Neural progenitor cell (in vitro differentiated cells): ENCODE data around the gene UROC1. TPM values are rescaled to one million over a fixed set of nuclear protein-coding genes. Genes with fewer than 3 reads are reported as not detected.

Experiments used
- DNase-seq: peaks from one replicate; pipeline ENCODE4 v3.0.0-alpha.2; 2016; ENCODE audit warnings: low spot score
- H2AFZ ChIP-seq: fragments of 200-600 bp; sonication (generic); replicated peaks from 2 replicates; pipeline ENCODE4 v1.6.1; 2016; ENCODE audit warnings: antibody characterized with exemption
- H3F3A ChIP-seq: fragments of 200-600 bp; sonication (generic); 2 replicates; pipeline ENCODE4 v1.6.1; 2016; ENCODE audit warnings: antibody characterized with exemption, low read depth
- H3K27ac ChIP-seq: fragments of 200-600 bp; sonication (generic); 2 replicates; pipeline ENCODE4 v1.5.1; 2016; ENCODE audit warnings: mild to moderate bottlenecking
- H3K27me3 ChIP-seq: fragments of 200-600 bp; sonication (generic); 2 replicates; pipeline ENCODE4 v1.6.1; 2016; ENCODE audit warnings: mild to moderate bottlenecking, moderate library complexity
- H3K36me3 ChIP-seq: fragments of 200-600 bp; sonication (generic); 2 replicates; pipeline ENCODE4 v1.5.1; 2016
- H3K4me1 ChIP-seq: fragments of 200-600 bp; sonication (generic); 2 replicates; pipeline ENCODE4 v1.6.1; 2016; ENCODE audit warnings: mixed run types
- H3K4me2 ChIP-seq: fragments of 200-600 bp; sonication (generic); 2 replicates; pipeline ENCODE4 v1.6.1; 2016
- H3K4me3 ChIP-seq: fragments of 200-600 bp; sonication (generic); 2 replicates; pipeline ENCODE4 v1.5.1; 2016
- H3K79me2 ChIP-seq: fragments of 200-600 bp; sonication (generic); 2 replicates; pipeline ENCODE4 v1.6.1; 2016; ENCODE audit warnings: low read depth
- H3K9ac ChIP-seq: fragments of 200-600 bp; sonication (generic); 2 replicates; pipeline ENCODE4 v1.6.1; 2016
- H3K9me3 ChIP-seq: fragments of 200-600 bp; sonication (generic); 2 replicates; pipeline ENCODE4 v1.5.1; 2016; ENCODE audit warnings: low read depth
- H4K20me1 ChIP-seq: fragments of 200-600 bp; sonication (generic); 2 replicates; pipeline ENCODE4 v1.6.1; 2016; ENCODE audit warnings: low read depth
- H3K27ac Mint-ChIP-seq: 3 replicates; pipeline ENCODE4 v1.8.0; 2021; ENCODE audit warnings: mixed read lengths
- H3K27me3 Mint-ChIP-seq: 2 replicates; pipeline ENCODE4 v1.8.0; 2022; ENCODE audit warnings: low read depth, mild to moderate bottlenecking, inconsistent platforms, moderate library complexity, mixed read lengths; ENCODE audit not compliant: insufficient read depth
- H3K36me3 Mint-ChIP-seq: 3 replicates; pipeline ENCODE4 v1.8.0; 2021; ENCODE audit warnings: mixed read lengths
- H3K4me1 Mint-ChIP-seq: 3 replicates; pipeline ENCODE4 v1.8.0; 2021; ENCODE audit warnings: mixed read lengths
- H3K4me3 Mint-ChIP-seq: 3 replicates; pipeline ENCODE4 v1.8.0; 2021; ENCODE audit warnings: mild to moderate bottlenecking, moderate library complexity, mixed read lengths
- H3K9me3 Mint-ChIP-seq: 3 replicates; pipeline ENCODE4 v1.8.0; 2020; ENCODE audit warnings: mixed read lengths
- EZH2 ChIP-seq: fragments of 200-600 bp; sonication (generic); IDR thresholded peaks from 2 replicates; pipeline ENCODE4 v1.6.1; 2017; ENCODE audit warnings: antibody characterized with exemption, mild to moderate bottlenecking, moderate library complexity
- EZH2phosphoT487 ChIP-seq: fragments of 200-600 bp; sonication (generic); IDR thresholded peaks from 2 replicates; pipeline ENCODE4 v1.6.1; 2017; ENCODE audit warnings: antibody characterized with exemption
- total RNA-seq: library from RNA; depleted of rRNA; stranded (reverse); fragments of >200 nt; gene quantifications from 2 replicates; pipeline ENCODE4 v1.2.3, GENCODE V29; 2015; ENCODE audit warnings: low replicate concordance
- TF ChIP-seq, protein P1 (sequence below): fragments of 200-600 bp; sonication (generic); IDR thresholded peaks from 2 replicates; pipeline ENCODE4 v1.5.1; 2017; ENCODE audit warnings: antibody characterized with exemption, mild to moderate bottlenecking

The UROC1 gene
- total RNA-seq, 1 donor from 2014 or later, result not detected

DNA sequence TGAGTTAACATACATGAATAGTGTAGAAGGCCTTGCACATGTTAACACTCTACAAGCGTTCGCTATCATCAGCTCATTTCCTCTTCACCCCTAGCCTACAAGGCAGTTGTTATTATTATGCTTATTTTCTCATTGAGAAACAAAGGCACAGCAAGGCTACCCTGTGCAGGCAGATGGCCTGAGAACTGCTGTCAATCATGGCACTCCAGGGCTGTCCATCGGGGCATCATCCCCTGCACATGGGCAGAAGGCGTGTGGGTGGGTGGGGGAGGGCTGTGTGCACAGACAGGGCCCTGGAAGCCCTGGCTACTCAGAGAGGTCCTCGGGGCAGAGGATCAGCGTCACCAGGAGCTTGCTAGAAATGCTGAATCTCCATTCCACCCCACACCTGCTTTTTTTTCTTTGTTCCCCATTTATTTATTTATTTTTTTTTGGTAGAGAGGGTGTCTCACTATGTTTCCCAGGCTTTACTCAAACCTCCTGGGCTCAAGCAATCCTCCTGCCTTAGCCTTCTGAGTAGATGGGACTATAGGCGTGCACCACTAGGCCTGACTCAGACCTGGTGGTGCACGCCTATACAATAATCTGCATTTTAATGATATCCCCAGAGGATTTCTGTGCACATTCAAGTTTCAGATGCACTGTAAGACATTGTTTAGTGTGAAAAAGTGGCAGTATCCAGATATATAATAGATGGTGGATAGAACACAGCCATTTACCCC is 32.2 kb downstream of the UROC1 start:
- Mint-ChIP-seq H3K4me3 (no peak overlapping the region), H3K36me3 (no peaks in the 10 kb centered on the region), H3K9me3 (no peaks in the 10 kb centered on the region), H3K27ac (peak overlapping the region; percentile 58), H3K4me1 (peaks cover 37% of the 10 kb centered on the region), H3K27me3 (peaks cover 13% of the 10 kb centered on the region)
- no peak overlapping the region for H3K27ac ChIP-seq
- no peaks in the 10 kb centered on the region for H3K27me3 ChIP-seq
- H3K9ac ChIP-seq, result no peak overlapping the region
- H3K79me2 ChIP-seq, result no peaks in the 10 kb centered on the region
- no peak for DNase-seq
- no peaks in the 10 kb centered on the region for H3F3A ChIP-seq
- H3K9me3 ChIP-seq, result no peaks in the 10 kb centered on the region
- TF ChIP-seq EZH2phosphoT487 (no peak), EZH2 (no peak)
- TF ChIP-seq, protein P1, sequence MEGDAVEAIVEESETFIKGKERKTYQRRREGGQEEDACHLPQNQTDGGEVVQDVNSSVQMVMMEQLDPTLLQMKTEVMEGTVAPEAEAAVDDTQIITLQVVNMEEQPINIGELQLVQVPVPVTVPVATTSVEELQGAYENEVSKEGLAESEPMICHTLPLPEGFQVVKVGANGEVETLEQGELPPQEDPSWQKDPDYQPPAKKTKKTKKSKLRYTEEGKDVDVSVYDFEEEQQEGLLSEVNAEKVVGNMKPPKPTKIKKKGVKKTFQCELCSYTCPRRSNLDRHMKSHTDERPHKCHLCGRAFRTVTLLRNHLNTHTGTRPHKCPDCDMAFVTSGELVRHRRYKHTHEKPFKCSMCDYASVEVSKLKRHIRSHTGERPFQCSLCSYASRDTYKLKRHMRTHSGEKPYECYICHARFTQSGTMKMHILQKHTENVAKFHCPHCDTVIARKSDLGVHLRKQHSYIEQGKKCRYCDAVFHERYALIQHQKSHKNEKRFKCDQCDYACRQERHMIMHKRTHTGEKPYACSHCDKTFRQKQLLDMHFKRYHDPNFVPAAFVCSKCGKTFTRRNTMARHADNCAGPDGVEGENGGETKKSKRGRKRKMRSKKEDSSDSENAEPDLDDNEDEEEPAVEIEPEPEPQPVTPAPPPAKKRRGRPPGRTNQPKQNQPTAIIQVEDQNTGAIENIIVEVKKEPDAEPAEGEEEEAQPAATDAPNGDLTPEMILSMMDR, result no peak
- no peak overlapping the region for H3K4me3 ChIP-seq
- H3K4me2 ChIP-seq, result no peak overlapping the region
- no peak overlapping the region for H2AFZ ChIP-seq
- no peaks in the 10 kb centered on the region for H3K36me3 ChIP-seq
- H4K20me1 ChIP-seq, result no peaks in the 10 kb centered on the region
- no peaks in the 10 kb centered on the region for H3K4me1 ChIP-seq

DNA sequence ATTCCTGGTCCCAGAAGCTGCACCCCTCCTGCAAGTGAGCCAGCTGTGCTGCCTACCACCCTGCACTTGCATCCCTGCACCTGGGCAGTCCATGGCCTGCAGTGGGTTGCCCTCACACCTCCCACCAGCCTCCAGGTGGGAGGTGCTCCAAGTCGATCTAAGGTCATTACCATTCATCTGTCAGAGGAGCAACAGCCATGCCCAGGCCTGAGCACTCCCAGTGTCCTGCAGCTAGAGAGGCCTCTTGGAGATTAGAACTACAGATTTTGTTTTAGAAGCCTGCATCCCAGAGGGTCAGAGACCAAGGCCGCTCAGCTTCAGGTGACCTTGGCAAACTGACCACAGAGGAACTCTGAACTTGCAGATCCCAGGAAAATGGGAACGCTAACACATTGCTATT is 32.9 kb downstream of the UROC1 start:
- no peaks in the 10 kb centered on the region for H3K9me3 ChIP-seq
- Mint-ChIP-seq H3K27ac (peak overlapping the region; percentile 57), H3K9me3 (no peaks in the 10 kb centered on the region), H3K36me3 (no peaks in the 10 kb centered on the region), H3K4me1 (peaks cover 31% of the 10 kb centered on the region), H3K4me3 (peak overlapping the region; percentile 54), H3K27me3 (peaks cover 12% of the 10 kb centered on the region)
- H3K27ac ChIP-seq, result no peak overlapping the region
- H3K4me3 ChIP-seq, result no peak overlapping the region
- no peak overlapping the region for H3K9ac ChIP-seq
- H3K79me2 ChIP-seq, result no peaks in the 10 kb centered on the region
- no peak for DNase-seq
- H3F3A ChIP-seq, result no peaks in the 10 kb centered on the region
- no peaks in the 10 kb centered on the region for H3K27me3 ChIP-seq
- no peak overlapping the region for H3K4me2 ChIP-seq
- no peaks in the 10 kb centered on the region for H4K20me1 ChIP-seq
- H2AFZ ChIP-seq, result no peak overlapping the region
- no peak for TF ChIP-seq EZH2
- no peak for TF ChIP-seq EZH2phosphoT487
- TF ChIP-seq, protein P1, result no peak
- no peaks in the 10 kb centered on the region for H3K36me3 ChIP-seq
- H3K4me1 ChIP-seq, result no peaks in the 10 kb centered on the region

DNA sequence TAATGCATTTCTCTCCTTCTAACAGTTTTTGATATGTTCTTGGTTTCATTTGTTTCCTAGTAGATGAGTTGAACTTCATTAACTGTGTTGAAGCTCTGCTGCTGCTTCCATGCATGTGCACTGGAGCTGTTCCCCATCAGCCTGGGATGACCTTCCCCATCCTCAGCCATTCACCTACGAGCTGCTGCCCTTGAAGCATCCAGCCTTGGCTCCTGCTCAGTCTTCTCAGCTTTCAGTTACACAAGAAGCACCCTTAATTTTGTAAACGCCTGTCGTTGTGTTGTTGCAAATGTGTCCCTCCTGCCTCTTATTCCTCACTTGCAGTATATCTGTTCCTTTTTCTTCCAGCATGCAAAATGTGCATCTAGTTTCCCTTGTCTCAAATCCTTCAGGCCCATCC is 33.4 kb downstream of the UROC1 start:
- H3K27me3 ChIP-seq, result no peaks in the 10 kb centered on the region
- TF ChIP-seq, protein P1, result no peak
- TF ChIP-seq EZH2phosphoT487 (no peak), EZH2 (no peak)
- H3K9ac ChIP-seq, result no peak overlapping the region
- no peak overlapping the region for H3K4me3 ChIP-seq
- no peaks in the 10 kb centered on the region for H3K36me3 Mint-ChIP-seq
- H3K4me1 ChIP-seq, result no peaks in the 10 kb centered on the region
- no peak overlapping the region for H3K27ac Mint-ChIP-seq
- peaks cover 31% of the 10 kb centered on the region for H3K4me1 Mint-ChIP-seq
- H3K4me2 ChIP-seq, result no peak overlapping the region
- no peaks in the 10 kb centered on the region for H3F3A ChIP-seq
- DNase-seq, result no peak
- H3K79me2 ChIP-seq, result no peaks in the 10 kb centered on the region
- H3K4me3 Mint-ChIP-seq, result no peak overlapping the region
- no peaks in the 10 kb centered on the region for H3K9me3 ChIP-seq
- H3K27ac ChIP-seq, result no peak overlapping the region
- no peak overlapping the region for H2AFZ ChIP-seq
- H3K9me3 Mint-ChIP-seq, result no peaks in the 10 kb centered on the region
- H3K27me3 Mint-ChIP-seq, result peaks cover 8% of the 10 kb centered on the region
- no peaks in the 10 kb centered on the region for H4K20me1 ChIP-seq
- no peaks in the 10 kb centered on the region for H3K36me3 ChIP-seq
